ENCODE results near the gene SERINC2. TPM values are rescaled to one million over a fixed set of nuclear protein-coding genes. Genes with fewer than 3 reads are reported as not detected.

SERINC2 gene
- total RNA-seq, 1 donor from 2014 or later, result 1.6 TPM

DNA sequence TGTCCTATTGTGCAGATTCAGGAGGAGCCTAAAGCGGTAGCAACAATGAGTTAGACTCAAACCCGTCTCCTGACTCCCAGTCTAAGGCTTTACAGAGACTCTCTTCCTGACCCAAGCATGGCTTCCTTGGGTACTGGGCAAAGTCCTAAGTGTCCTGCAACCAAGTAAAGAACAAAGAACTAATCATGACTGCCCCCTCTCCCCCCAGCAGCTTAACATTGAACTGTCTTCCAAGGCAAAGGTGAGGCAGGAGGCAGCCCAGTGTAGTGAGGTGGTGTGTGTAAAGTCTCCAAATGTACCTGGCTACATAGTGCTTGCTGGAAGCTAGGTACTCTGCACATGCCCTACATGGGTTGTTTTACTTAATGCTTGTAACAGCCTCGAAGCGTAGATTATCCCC lies 42.4 kb upstream of the SERINC2 start:
- H3K36me3 ChIP-seq, result peaks cover 56% of the 10 kb centered on the region
- H3K4me3 ChIP-seq, result peak overlapping the region; percentile 75
- DNase-seq, result no peak
- peaks cover 71% of the 10 kb centered on the region for H3K4me1 ChIP-seq
- intact Hi-C loops (cut with micrococcal nuclease), result no loop called here
- peak overlapping the region; percentile 96 for H3K27ac ChIP-seq (replicated peaks)
- H3K9me3 ChIP-seq (replicated peaks), result no peaks in the 10 kb centered on the region
- H3K27me3 ChIP-seq (ENCODE audit: low read depth), result no peaks in the 10 kb centered on the region
- TF ChIP-seq CTCF (IDR thresholded peaks at IDR 0.05; ENCODE audit: borderline replicate concordance), result no peak

GRCh38 chr1:31371121-31371959 lies 41.7 kb upstream of the SERINC2 start:
- no peak for DNase-seq
- no peak for TF ChIP-seq CTCF (IDR thresholded peaks at IDR 0.05; ENCODE audit: borderline replicate concordance)
- Histone ChIP-seq H3K4me3 (peak overlapping the region; percentile 75), H3K36me3 (peaks cover 48% of the 10 kb centered on the region), H3K4me1 (peaks cover 63% of the 10 kb centered on the region), H3K27me3 (ENCODE audit: low read depth) (no peaks in the 10 kb centered on the region), H3K9me3 (replicated peaks) (no peaks in the 10 kb centered on the region), H3K27ac (replicated peaks) (peak overlapping the region; percentile 96)
- intact Hi-C loops (cut with micrococcal nuclease), result no loop called here

GRCh38 chr1:31372051-31372450 lies 41.0 kb upstream of the SERINC2 start:
- Histone ChIP-seq H3K9me3 (replicated peaks) (no peaks in the 10 kb centered on the region), H3K36me3 (peaks cover 41% of the 10 kb centered on the region), H3K4me3 (peak overlapping the region; percentile 75), H3K27ac (replicated peaks) (peak overlapping the region; percentile 96), H3K27me3 (ENCODE audit: low read depth) (no peaks in the 10 kb centered on the region), H3K4me1 (peaks cover 56% of the 10 kb centered on the region)
- intact Hi-C loops (cut with micrococcal nuclease), result no loop called here
- DNase-seq, result no peak
- TF ChIP-seq CTCF (IDR thresholded peaks at IDR 0.05; ENCODE audit: borderline replicate concordance), result no peak

- no peaks in the 10 kb centered on the region for H3K9me3 ChIP-seq (replicated peaks)
Measured at GRCh38 chr1:31372751-31373055, 40.3 kb upstream of the SERINC2 start.

More at GRCh38 chr1:31372751-31373055, 40.3 kb upstream of the SERINC2 start:
- H3K27ac ChIP-seq (replicated peaks), result peak overlapping the region; percentile 96
- peaks cover 50% of the 10 kb centered on the region for H3K4me1 ChIP-seq
- peak overlapping the region; percentile 75 for H3K4me3 ChIP-seq
- TF ChIP-seq CTCF (IDR thresholded peaks at IDR 0.05; ENCODE audit: borderline replicate concordance), result no peak
- H3K36me3 ChIP-seq, result peaks cover 35% of the 10 kb centered on the region
- no peak for DNase-seq
- no peaks in the 10 kb centered on the region for H3K27me3 ChIP-seq (ENCODE audit: low read depth)
- intact Hi-C loops (cut with micrococcal nuclease), result no loop called here

All from left ventricle myocardium inferior (tissue), 1 donor.